ENCODE results near the gene SHISA2.

GRCh38 chr13:26022538-26023292 is 29.1 kb downstream of the SHISA2 start:
- no peak for TF ChIP-seq CTCF (IDR thresholded peaks at IDR 0.05)
- TF ChIP-seq TEAD4 (CRISPR knock-in tag; IDR thresholded peaks at IDR 0.05): no peak
- TF ChIP-seq E2F1 (CRISPR knock-in tag; IDR thresholded peaks at IDR 0.05): no peak
- no peak for TF ChIP-seq NR1H2 (CRISPR knock-in tag; IDR thresholded peaks at IDR 0.05)
- no peak for TF ChIP-seq HMGA2 (CRISPR knock-in tag; IDR thresholded peaks at IDR 0.05)
- TF ChIP-seq FOXJ3 (CRISPR knock-in tag; IDR thresholded peaks at IDR 0.05; ENCODE audit: borderline replicate concordance): no peak
- TF ChIP-seq E2F5 (CRISPR knock-in tag; IDR thresholded peaks at IDR 0.05): no peak
- TF ChIP-seq USF1 (CRISPR knock-in tag; IDR thresholded peaks at IDR 0.05): no peak
- no peak for TF ChIP-seq STAT6 (CRISPR knock-in tag; conservative IDR thresholded peaks at IDR 0.05; ENCODE audit: low read depth)
- TF ChIP-seq SP1 (CRISPR knock-in tag; conservative IDR thresholded peaks at IDR 0.05): no peak
- no peak for TF ChIP-seq CREM (CRISPR knock-in tag; IDR thresholded peaks at IDR 0.05)

Measured in WTC11 (cell line).